Endometrium (tissue), 2 donors: ENCODE measurements around the gene RPS3.
"Not testable (repeated sequence)": the region's sequence is repeated elsewhere in the genome, so short reads cannot be mapped to it uniquely, and the experiment has no call there.

Experiments
- FAIRE-seq: peaks from 2 replicates; lab custom pipeline; 2012; peaks lifted over from hg19 to GRCh38; lab: Jason Lieb, UNC
- donor health status: control.
- donor health status: control.

The RPS3 gene

GRCh38 chr11:75380716-75381420, 18.4 kb upstream of the RPS3 start:
- no peak for FAIRE-seq

- FAIRE-seq: no peak
Measured at GRCh38 chr11:75383246-75383645, 16.1 kb upstream of the RPS3 start.

DNA sequence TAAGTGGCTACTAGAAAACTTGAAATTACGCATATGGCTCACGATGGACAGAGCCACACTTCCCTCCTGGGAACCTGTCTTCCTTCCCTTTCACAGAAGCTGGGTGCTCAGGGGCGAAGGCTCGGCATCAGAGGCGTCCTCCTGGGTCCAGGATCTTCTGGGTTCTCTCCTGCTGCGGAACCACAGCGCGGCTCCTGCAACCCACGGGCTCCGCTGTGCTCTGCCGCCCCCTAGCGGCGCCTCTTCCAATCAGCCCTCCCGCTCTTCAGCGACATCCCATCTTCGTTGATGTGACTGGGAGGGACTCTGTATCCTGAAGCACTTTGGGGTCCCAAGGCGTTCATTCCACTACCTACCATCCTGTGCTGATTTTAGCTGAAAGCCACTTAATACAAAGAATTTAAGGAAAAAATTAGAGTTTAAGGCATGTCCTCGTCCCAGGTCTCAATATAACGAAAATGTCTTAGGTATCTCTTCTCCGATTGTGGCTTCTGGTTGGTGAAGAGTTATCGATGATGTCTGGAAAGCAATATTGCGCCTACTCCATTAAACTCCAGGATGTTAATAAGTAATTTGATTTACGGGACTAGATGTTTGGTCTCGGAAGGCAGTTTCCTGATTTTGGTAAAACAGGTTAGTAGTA, 14.8 kb upstream of the RPS3 start:
- FAIRE-seq: no peak

DNA sequence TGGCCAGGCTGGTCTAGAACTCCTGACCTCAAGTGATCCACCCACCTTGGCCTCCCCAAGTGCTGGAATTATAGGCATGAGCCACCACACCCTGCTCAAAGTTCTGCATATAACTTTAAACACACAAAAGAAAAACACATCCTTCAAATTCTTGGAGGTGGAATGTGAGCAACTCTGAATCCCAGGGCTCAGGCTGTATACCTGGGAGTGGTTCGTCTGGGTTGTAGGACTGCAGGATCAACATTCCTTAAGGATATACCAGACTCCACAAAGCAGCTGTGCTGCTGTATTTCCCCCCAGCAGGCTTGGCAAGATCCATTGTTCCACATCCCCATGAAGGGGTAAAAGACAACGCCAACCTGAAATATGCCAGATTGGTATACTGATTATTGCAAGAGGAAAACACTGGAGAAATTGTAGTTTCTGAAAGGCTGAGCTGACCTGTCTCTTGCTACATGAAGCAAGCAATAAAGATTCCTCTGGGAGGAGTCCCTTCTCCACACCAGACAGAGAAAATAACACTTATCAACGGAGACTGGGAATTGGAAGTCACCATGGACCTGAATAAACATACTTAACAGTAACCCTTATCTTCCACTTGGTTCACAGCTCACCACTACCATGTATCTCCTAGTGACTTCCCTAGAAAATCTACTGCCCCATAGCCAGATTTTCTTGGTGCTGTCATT, 12.2 kb upstream of the RPS3 start:
- FAIRE-seq: no peak

- no peak for FAIRE-seq
Measured at GRCh38 chr11:75387736-75388294, 11.5 kb upstream of the RPS3 start.

DNA sequence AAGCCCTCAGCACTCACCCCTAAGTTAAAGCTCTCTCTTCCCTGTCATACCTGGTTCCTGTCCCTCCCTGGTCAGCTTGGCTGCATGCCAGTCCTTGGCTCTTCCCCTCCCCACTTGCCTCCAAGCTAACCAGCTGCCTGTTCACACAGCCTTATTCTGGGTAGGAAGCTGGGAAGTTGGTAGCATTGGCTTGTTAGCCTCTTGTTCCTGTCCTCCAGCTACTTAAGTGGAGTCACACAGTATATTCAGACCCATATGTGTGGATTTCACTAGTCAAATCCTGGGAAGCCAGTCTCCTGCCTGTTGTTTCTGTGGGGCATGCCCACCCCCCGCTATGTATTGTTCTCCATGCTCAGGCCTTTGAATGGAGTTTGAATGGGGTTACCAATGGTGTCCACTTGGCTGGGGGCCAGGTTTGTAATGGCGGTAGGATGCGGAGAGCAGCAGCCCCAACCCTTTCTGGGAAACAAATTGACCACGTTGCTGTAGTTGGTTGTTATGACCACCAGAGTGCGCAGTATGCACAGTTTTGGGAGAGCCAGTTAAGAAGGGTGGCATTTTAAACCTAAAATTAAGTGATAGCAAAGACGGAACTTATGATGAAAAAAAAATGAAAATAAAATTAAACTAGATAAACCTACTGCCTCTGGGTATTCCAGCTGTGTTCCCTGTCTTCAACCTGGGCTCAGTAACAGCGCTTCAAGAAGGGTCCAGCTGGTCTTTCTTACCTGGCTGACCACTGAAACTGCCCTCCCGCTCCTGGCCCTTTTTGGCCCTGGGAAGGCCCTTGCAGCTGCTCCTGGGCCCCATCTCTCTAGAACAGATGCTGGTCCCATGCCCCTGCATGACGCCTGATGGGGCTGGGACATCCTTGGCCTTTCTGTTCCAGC, 10.7 kb upstream of the RPS3 start:
- FAIRE-seq: peak; percentile 4

GRCh38 chr11:75389276-75389605, 10.1 kb upstream of the RPS3 start:
- no peak for FAIRE-seq

GRCh38 chr11:75389925-75390324, 9.4 kb upstream of the RPS3 start:
- no peak for FAIRE-seq

- no peak for FAIRE-seq
Measured at GRCh38 chr11:75394085-75394840, 5.1 kb upstream of the RPS3 start.

- no peak for FAIRE-seq
Measured at GRCh38 chr11:75398906-75399305, 412 bp upstream of the RPS3 start.

GRCh38 chr11:75400146-75400865, 988 bp downstream of the RPS3 start:
- no peak for FAIRE-seq

DNA sequence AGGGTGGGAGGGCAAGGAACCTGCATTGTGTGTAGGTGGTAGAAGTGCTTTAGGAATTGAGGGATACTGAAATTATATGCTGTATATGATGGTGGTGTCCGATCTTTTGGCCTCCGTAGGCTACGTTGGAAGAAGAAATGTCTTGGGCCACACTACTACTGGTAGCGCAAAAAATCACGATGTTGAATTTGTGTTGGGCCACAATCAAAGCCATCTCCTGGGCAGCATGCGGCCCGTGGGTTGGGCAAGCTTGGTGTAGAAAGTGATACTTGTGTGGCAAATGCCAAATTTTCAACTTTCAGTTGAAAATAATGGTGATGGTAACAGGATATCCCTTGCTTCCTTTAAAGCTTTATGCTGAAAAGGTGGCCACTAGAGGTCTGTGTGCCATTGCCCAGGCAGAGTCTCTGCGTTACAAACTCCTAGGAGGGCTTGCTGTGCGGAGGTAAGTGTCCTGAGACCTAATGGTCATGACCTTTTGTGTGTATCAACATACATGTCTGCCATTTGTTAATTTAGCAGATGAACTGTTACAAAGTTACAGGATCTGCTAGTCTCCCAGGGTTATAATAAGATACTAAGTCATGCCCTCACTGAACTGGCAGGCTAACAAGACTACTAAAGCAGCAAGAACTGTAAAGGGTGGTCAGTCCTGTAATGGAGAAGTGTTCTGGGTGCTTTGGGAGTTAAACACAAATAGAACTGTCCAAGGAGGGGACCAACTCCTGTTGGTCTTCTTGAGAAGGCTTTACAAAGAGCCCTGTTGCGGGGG, 2.9 kb downstream of the RPS3 start:
- FAIRE-seq: no peak

DNA sequence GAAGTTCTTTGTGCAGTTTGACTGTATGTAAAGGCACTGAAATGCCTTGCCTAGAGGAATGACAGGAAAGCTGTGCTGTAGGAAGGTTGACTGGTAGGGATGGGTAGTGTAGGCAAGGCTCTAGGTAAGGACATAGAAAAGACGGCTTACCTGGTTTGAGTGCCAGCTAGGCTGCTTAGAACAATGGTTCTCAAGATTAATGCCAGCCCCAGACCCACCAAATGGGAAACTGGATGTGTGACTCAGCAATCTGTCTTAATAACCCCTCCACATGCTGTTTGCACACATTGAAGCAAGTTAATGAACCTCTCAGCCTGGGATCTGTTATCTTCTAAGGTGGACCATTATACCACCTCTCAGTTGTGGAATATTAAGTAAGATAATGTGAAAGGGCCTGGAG, 3.7 kb downstream of the RPS3 start:
- FAIRE-seq: no peak

GRCh38 chr11:75403983-75404658, 4.8 kb downstream of the RPS3 start:
- no peak for FAIRE-seq

- no peak for FAIRE-seq
Measured at GRCh38 chr11:75406338-75406777, 7.0 kb downstream of the RPS3 start.

GRCh38 chr11:75408957-75409219, 9.6 kb downstream of the RPS3 start:
- no peak for FAIRE-seq

GRCh38 chr11:75409971-75410370, 10.7 kb downstream of the RPS3 start:
- FAIRE-seq: not testable (repeated sequence)

GRCh38 chr11:75413146-75413545, 13.8 kb downstream of the RPS3 start:
- not testable (repeated sequence) for FAIRE-seq

- FAIRE-seq: no peak
Measured at GRCh38 chr11:75413864-75414263, 14.5 kb downstream of the RPS3 start.
